Gastroesophageal sphincter (tissue), 4 donors: ENCODE measurements around the gene SGTB. TPM values are rescaled to one million over a fixed set of nuclear protein-coding genes. Genes with fewer than 3 reads are reported as not detected.

Source experiments
- ATAC-seq: fragments of 150-250 bp; one replicate; pipeline ENCODE4 v1.9.1; 2016; ENCODE audit warnings: mild to moderate bottlenecking, moderate library complexity
- H3K27ac ChIP-seq, 4 donors: fragments of 200-600 bp; sonication (generic) in 3 of 4; 1 replicate in 3 of 4; 2 replicates in 1 of 4; pipeline ENCODE4 v1.5.1; 2016 to 2019
- H3K27me3 ChIP-seq: fragments of 200-600 bp; sonication (generic); one replicate; pipeline ENCODE4 v1.5.1; 2019
- H3K36me3 ChIP-seq, 2 donors: fragments of 200-600 bp; sonication (generic); one replicate each; pipeline ENCODE4 v1.5.1; 2019; ENCODE audit warnings: control low read depth in 1 of 2
- H3K4me1 ChIP-seq, 3 donors: fragments of 200-600 bp; sonication (generic); 1 replicate in 2 of 3; 2 replicates in 1 of 3; pipeline ENCODE4 v1.5.1; 2016 to 2019; ENCODE audit warnings: control low read depth in 2 of 3
- H3K4me3 ChIP-seq, 2 donors: fragments of 200-600 bp; sonication (generic); one replicate each; pipeline ENCODE4 v1.5.1; 2019; ENCODE audit warnings: mild to moderate bottlenecking in 1 of 2, moderate library complexity in 1 of 2
- H3K9me3 ChIP-seq, 3 donors: fragments of 200-600 bp; sonication (generic); one replicate each; pipeline ENCODE4 v1.5.1; 2017 to 2019; ENCODE audit warnings: control low read depth in 2 of 3
- EP300 ChIP-seq: sonication (generic); formaldehyde crosslinking; IDR thresholded peaks from one replicate; pipeline ENCODE4 v1.6.1; 2017; ENCODE audit warnings: antibody characterized with exemption, mild to moderate bottlenecking
- POLR2A ChIP-seq, 2 donors: fragments of 450-650 bp; IDR thresholded peaks; one replicate each; pipeline ENCODE4 v1.6.1; 2017; ENCODE audit warnings: antibody characterized with exemption in 2 of 2, mild to moderate bottlenecking in 2 of 2, moderate library complexity in 1 of 2
- POLR2AphosphoS5 ChIP-seq: sonication (generic); formaldehyde crosslinking; IDR thresholded peaks from one replicate; pipeline ENCODE4 v1.6.1; 2017; ENCODE audit warnings: antibody characterized with exemption
- WGBS, 2 donors: methylation state at CpG; one replicate each; pipeline ENCODE4 v1.1.5; 2018; ENCODE audit warnings: low coverage in 1 of 2; 5-methylcytosine and 5-hydroxymethylcytosine counted together
- total RNA-seq, 4 donors: library from RNA; depleted of rRNA; stranded (reverse); fragments of >200 nt; gene quantifications; one replicate each; pipeline ENCODE4 v1.1.0, GENCODE V29; 2016
- TF ChIP-seq, protein P1 (sequence below), 4 experiments: fragments of 200-600 bp in 2 of 4; fragments of 450-650 bp in 2 of 4; sonication (generic) in 1 of 4; IDR thresholded peaks; one replicate each; pipeline ENCODE4 v1.5.1; 2017 to 2019; ENCODE audit warnings: antibody characterized with exemption in 4 of 4, mild to moderate bottlenecking in 2 of 4, moderate library complexity in 2 of 4

Gene SGTB
- total RNA-seq, 4 donors from 2014 or later = 12.1 to 15.2 (median 14.3) TPM

DNA sequence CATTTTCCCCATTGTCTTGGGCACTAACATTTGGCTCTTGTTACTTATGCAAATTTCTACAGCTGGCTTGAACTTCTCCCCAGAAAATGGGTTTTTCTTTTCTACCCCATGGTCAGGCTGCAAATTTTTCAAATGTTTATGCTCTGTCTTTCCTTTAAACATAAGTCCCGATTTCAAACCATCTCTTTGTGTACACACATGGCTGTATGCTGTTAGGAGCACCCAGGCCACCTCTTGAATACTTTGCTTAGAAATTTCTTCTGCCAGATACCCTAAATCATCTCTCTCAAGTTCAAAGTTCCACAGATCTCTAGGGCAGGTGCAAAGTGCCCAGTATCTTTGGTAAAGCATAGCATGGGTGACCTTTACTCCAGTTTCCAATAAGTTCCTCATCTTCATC lies 45.7 kb upstream of the SGTB start:
- Histone ChIP-seq H3K27ac (no peak overlapping the region), H3K36me3 (peaks cover 0 to 15% of the 10 kb centered on the region in 2 donors), H3K9me3 (no peaks in the 10 kb centered on the region), H3K4me1 (no peaks in the 10 kb centered on the region), H3K27me3 (no peaks in the 10 kb centered on the region), H3K4me3 (no peak overlapping the region)
- ATAC-seq = no peak
- TF ChIP-seq, protein P1, sequence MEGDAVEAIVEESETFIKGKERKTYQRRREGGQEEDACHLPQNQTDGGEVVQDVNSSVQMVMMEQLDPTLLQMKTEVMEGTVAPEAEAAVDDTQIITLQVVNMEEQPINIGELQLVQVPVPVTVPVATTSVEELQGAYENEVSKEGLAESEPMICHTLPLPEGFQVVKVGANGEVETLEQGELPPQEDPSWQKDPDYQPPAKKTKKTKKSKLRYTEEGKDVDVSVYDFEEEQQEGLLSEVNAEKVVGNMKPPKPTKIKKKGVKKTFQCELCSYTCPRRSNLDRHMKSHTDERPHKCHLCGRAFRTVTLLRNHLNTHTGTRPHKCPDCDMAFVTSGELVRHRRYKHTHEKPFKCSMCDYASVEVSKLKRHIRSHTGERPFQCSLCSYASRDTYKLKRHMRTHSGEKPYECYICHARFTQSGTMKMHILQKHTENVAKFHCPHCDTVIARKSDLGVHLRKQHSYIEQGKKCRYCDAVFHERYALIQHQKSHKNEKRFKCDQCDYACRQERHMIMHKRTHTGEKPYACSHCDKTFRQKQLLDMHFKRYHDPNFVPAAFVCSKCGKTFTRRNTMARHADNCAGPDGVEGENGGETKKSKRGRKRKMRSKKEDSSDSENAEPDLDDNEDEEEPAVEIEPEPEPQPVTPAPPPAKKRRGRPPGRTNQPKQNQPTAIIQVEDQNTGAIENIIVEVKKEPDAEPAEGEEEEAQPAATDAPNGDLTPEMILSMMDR (IDR thresholded peaks at IDR 0.05) = no peak
- TF ChIP-seq EP300 (no peak), POLR2A (IDR thresholded peaks at IDR 0.05) (no peak), POLR2AphosphoS5 (no peak)
- WGBS, 2 donors = 88% methylated on average over 1 of the region's 1 CpG; no CpG with 5 or more reads in 1 of the 2 donors

GRCh38 chr5:65766781-65767180 lies 44.9 kb upstream of the SGTB start:
- H3K27ac ChIP-seq = no peak overlapping the region
- H3K9me3 ChIP-seq = no peaks in the 10 kb centered on the region
- H3K36me3 ChIP-seq = peaks cover 0 to 15% of the 10 kb centered on the region in 2 donors
- H3K4me1 ChIP-seq = no peaks in the 10 kb centered on the region
- no peak for ATAC-seq
- H3K27me3 ChIP-seq = no peaks in the 10 kb centered on the region
- 86 to 89% methylated on average over 1 of the region's 2 CpGs for WGBS, 2 donors
- no peak overlapping the region for H3K4me3 ChIP-seq
- TF ChIP-seq EP300 = no peak
- TF ChIP-seq, protein P1 (IDR thresholded peaks at IDR 0.05) = no peak
- no peak for TF ChIP-seq POLR2AphosphoS5
- no peak for TF ChIP-seq POLR2A (IDR thresholded peaks at IDR 0.05)

DNA sequence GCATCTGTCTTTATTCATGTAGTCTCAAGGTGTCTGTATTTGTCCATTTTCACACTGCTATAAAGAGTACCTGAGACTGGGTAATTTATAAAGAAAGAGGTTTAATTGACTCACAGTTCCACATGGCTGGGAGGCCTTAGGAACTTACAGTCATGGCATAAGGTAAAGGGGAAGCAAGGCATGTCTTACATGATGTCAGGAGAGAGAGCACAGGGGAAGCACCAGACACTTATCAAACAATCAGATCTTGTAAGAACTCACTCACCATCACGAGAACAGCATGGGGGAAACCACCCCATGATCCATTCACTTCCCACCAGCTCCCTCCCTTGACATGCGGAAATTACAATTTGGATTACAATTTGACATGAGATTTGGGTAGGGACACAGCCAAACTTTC lies 44.3 kb upstream of the SGTB start:
- Histone ChIP-seq H3K4me1 (no peaks in the 10 kb centered on the region), H3K9me3 (no peaks in the 10 kb centered on the region), H3K27ac (no peak overlapping the region), H3K4me3 (no peak overlapping the region), H3K27me3 (no peaks in the 10 kb centered on the region), H3K36me3 (peaks cover 0 to 15% of the 10 kb centered on the region in 2 donors)
- no peak for TF ChIP-seq POLR2AphosphoS5
- no peak for TF ChIP-seq POLR2A (IDR thresholded peaks at IDR 0.05)
- TF ChIP-seq EP300 = no peak
- TF ChIP-seq, protein P1 (IDR thresholded peaks at IDR 0.05) = no peak
- ATAC-seq = no peak
- WGBS, 2 donors = 83 to 85% methylated on average over 2 of the region's 2 CpGs

- H3K27me3 ChIP-seq = no peaks in the 10 kb centered on the region
- peaks cover 0 to 15% of the 10 kb centered on the region in 2 donors for H3K36me3 ChIP-seq
- no peak for ATAC-seq
- no peak overlapping the region for H3K27ac ChIP-seq
- no peak overlapping the region for H3K4me3 ChIP-seq
- whole genome bisulfite sequencing, 2 donors = 100% methylated on average over 1 of the region's 1 CpG
- TF ChIP-seq, protein P1 (IDR thresholded peaks at IDR 0.05) = no peak
- TF ChIP-seq EP300 (no peak), POLR2A (IDR thresholded peaks at IDR 0.05) (no peak), POLR2AphosphoS5 (no peak)
- no peaks in the 10 kb centered on the region for H3K9me3 ChIP-seq
- H3K4me1 ChIP-seq = peaks cover 0 to 5% (median 0%) of the 10 kb centered on the region in 3 donors
Measured at GRCh38 chr5:65765582-65765981, 43.7 kb upstream of the SGTB start.

GRCh38 chr5:65762234-65762633 lies 40.3 kb upstream of the SGTB start:
- Histone ChIP-seq H3K4me3 (no peak overlapping the region), H3K36me3 (peaks cover 0 to 31% of the 10 kb centered on the region in 2 donors), H3K27ac (no peak overlapping the region), H3K4me1 (peaks cover 0 to 5% (median 0%) of the 10 kb centered on the region in 3 donors), H3K27me3 (no peaks in the 10 kb centered on the region), H3K9me3 (no peaks in the 10 kb centered on the region)
- TF ChIP-seq, protein P1 (IDR thresholded peaks at IDR 0.05) = no peak
- TF ChIP-seq POLR2A (IDR thresholded peaks at IDR 0.05) (no peak), POLR2AphosphoS5 (no peak), EP300 (no peak)
- WGBS, 2 donors = 78 to 89% methylated on average over 1 of the region's 1 CpG
- ATAC-seq = no peak
